PC-9 (cell line): ENCODE data around the gene RALGAPA2.

Experiments
- EZH2 ChIP-seq: fragments of 200-600 bp; sonication (generic); IDR thresholded peaks from 2 replicates; pipeline ENCODE4 v1.8.0; 2017; ENCODE audit warnings: antibody characterized with exemption, low read depth
- TF ChIP-seq, protein P1 (sequence below): fragments of 200-600 bp; sonication (generic); conservative IDR thresholded peaks from 2 replicates; pipeline ENCODE4 v1.6.1; 2017; ENCODE audit warnings: mixed run types, antibody characterized with exemption, mild to moderate bottlenecking, moderate library complexity

DNA sequence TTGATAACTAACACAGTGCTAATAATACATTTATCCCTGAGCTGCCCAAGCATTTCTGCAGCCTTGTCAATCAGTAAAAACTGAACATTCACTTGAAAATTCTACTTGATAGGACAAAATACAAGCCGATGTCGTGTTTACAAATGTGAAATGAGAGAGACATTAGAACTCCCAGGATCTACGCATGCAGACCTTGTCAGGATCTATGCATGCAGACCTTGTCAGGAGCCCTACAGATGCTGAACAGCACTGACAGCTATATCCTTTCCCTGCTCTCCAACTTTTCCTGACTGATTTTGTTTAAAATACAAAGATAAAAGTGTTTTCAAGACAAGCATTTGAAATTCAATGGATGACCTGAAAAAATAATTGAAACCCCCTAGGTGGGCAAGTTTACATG is 315.6 kb downstream of the RALGAPA2 start:
- TF ChIP-seq, protein P1, sequence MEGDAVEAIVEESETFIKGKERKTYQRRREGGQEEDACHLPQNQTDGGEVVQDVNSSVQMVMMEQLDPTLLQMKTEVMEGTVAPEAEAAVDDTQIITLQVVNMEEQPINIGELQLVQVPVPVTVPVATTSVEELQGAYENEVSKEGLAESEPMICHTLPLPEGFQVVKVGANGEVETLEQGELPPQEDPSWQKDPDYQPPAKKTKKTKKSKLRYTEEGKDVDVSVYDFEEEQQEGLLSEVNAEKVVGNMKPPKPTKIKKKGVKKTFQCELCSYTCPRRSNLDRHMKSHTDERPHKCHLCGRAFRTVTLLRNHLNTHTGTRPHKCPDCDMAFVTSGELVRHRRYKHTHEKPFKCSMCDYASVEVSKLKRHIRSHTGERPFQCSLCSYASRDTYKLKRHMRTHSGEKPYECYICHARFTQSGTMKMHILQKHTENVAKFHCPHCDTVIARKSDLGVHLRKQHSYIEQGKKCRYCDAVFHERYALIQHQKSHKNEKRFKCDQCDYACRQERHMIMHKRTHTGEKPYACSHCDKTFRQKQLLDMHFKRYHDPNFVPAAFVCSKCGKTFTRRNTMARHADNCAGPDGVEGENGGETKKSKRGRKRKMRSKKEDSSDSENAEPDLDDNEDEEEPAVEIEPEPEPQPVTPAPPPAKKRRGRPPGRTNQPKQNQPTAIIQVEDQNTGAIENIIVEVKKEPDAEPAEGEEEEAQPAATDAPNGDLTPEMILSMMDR, result no peak
- TF ChIP-seq EZH2, result no peak
